Adrenal gland (tissue), 12 donors: ENCODE results near the gene ALOX5. TPM values are rescaled to one million over a fixed set of nuclear protein-coding genes. Genes with fewer than 3 reads are reported as not detected.

Source experiments
- DNase-seq, 7 donors: peaks; one replicate each; pipeline ENCODE4 v3.0.0-alpha.2; 2019 to 2020
- H3K27ac ChIP-seq, 5 donors: fragments of 200-600 bp; sonication (generic) in 4 of 5; 1 replicate in 3 of 5; 2 replicates in 2 of 5; pipeline versions ENCODE4 v1.5.1 to v1.8.0; 2016 to 2020; ENCODE audit warnings: mild to moderate bottlenecking in 1 of 5
- H3K27me3 ChIP-seq: fragments of 200-600 bp; 2 replicates; pipeline ENCODE4 v1.8.0; 2021
- H3K36me3 ChIP-seq, 2 donors: fragments of 200-600 bp; replicated peaks in 1 of 2; 1 replicate in 1 of 2; 2 replicates in 1 of 2; pipeline versions ENCODE4 v1.5.1 to v1.8.0; 2018 to 2022
- H3K4me1 ChIP-seq, 2 donors: fragments of 200-600 bp; replicated peaks in 1 of 2; 1 replicate in 1 of 2; 2 replicates in 1 of 2; pipeline versions ENCODE4 v1.5.1 to v1.8.0; 2018 to 2021
- H3K4me3 ChIP-seq, 4 donors: fragments of 200-600 bp; sonication (generic) in 3 of 4; one replicate each; pipeline ENCODE4 v1.5.1; 2016 to 2018
- H3K9me3 ChIP-seq, 3 donors: fragments of 200-600 bp; sonication (generic) in 1 of 3; replicated peaks in 1 of 3; 1 replicate in 2 of 3; 2 replicates in 1 of 3; pipeline versions ENCODE4 v1.5.1 to v1.8.0; 2016 to 2021
- CTCF ChIP-seq, 6 experiments: fragments of 450-650 bp in 4 of 6; fragments of 200-600 bp in 2 of 6; sonication (generic) in 1 of 6; IDR thresholded peaks; 1 replicate in 5 of 6; 2 replicates in 1 of 6; pipeline versions ENCODE4 v1.5.1 to v1.8.0; 2016 to 2021; ENCODE audit warnings: antibody characterized with exemption in 6 of 6, mild to moderate bottlenecking in 2 of 6, moderate library complexity in 1 of 6
- POLR2A ChIP-seq, 2 donors: fragments of 450-650 bp; IDR thresholded peaks; one replicate each; pipeline ENCODE4 v1.6.1; 2017; ENCODE audit warnings: antibody characterized with exemption in 2 of 2, mild to moderate bottlenecking in 2 of 2, moderate library complexity in 1 of 2
- WGBS, 4 donors: extraction: QIAGEN DNeasy Blood & Tissue Kit in 2 of 4; methylation state at CpG; one replicate each; pipeline versions ENCODE4 v1.1.5 to v1.1.7; 2013 to 2017; 5-methylcytosine and 5-hydroxymethylcytosine counted together
- intact Hi-C, 2 donors: fragments of 100-400 bp; cut with DNase I; formaldehyde crosslinking; loops; one replicate each; pipeline versions ENCODE4 v1.14.1 to v1.15.0; 2022 to 2023
- polyA plus RNA-seq, 3 donors: library from polyadenylated mRNA; stranded (reverse); fragments of 200-250 nt in 2 of 3; fragments of 350-450 nt in 1 of 3; fragmentation: Illumina TruSeq in 1 of 3; extraction: RNeasy Lipid Tissue Mini Kit (QIAGEN cat#74804) in 1 of 3; gene quantifications; one replicate each; pipeline ENCODE4 v1.2.3, GENCODE V29; 2013 to 2014
- total RNA-seq, 9 donors: library from RNA; depleted of rRNA in 4 of 9; stranded (reverse); fragments of >200 nt in 4 of 9; fragments of 120-200 nt in 1 of 9; fragmentation: NEBNext Ultra II Directional in 1 of 9; extraction: Animal tissue kit (Norgen Biotek cat#: 25700) in 1 of 9; gene quantifications; one replicate each; pipeline versions ENCODE4 v1.1.0 to v1.2.4, GENCODE V29; 2013 to 2023
- donor health status: healthy with polysubstance abuse.
- donor health status: Bipolar disorder and iron deficiency.
- donor health status: DM: yes; HTN: yes; CAD: no.
- donor health status: DM: no; HTN: no; CAD: no.
- donor health status: DM: no; HTN: no; CAD: no.
- donor health status: DM: yes; HTN: yes; CAD: no.

ALOX5 gene
- total and polyA plus RNA-seq, 12 donors = 1.00 to 60.0 (median 17.7) TPM

- Histone ChIP-seq H3K27ac (no peak overlapping the region), H3K9me3 (no peaks in the 10 kb centered on the region), H3K36me3 (no peaks in the 10 kb centered on the region), H3K27me3 (no peaks in the 10 kb centered on the region), H3K4me3 (no peak overlapping the region), H3K4me1 (peaks cover 15 to 18% of the 10 kb centered on the region in 2 donors)
- no peak for DNase-seq
- intact Hi-C loops = no loop called here
- WGBS, 4 donors = 79 to 91% (median 86%) methylated on average over 9 of the region's 9 CpGs
- TF ChIP-seq CTCF (IDR thresholded peaks at IDR 0.05) (no peak), POLR2A (IDR thresholded peaks at IDR 0.05) (no peak)
Measured at GRCh38 chr10:45422866-45423659, 49.0 kb downstream of the ALOX5 start.

GRCh38 chr10:45423976-45424499 lies 50.0 kb downstream of the ALOX5 start:
- intact Hi-C loops = no loop called here
- H3K9me3 ChIP-seq = no peaks in the 10 kb centered on the region
- WGBS, 4 donors = 89 to 94% (median 91%) methylated on average over 7 of the region's 7 CpGs
- peaks cover 3% of the 10 kb centered on the region for H3K27me3 ChIP-seq
- H3K27ac ChIP-seq = no peak overlapping the region
- no peak for TF ChIP-seq CTCF (IDR thresholded peaks at IDR 0.05)
- no peak for TF ChIP-seq POLR2A (IDR thresholded peaks at IDR 0.05)
- DNase-seq = no peak
- H3K36me3 ChIP-seq = no peaks in the 10 kb centered on the region
- H3K4me3 ChIP-seq = no peak overlapping the region
- peaks cover 12 to 15% of the 10 kb centered on the region in 2 donors for H3K4me1 ChIP-seq

GRCh38 chr10:45424668-45425404 lies 50.8 kb downstream of the ALOX5 start:
- H3K27me3 ChIP-seq = peaks cover 11% of the 10 kb centered on the region
- WGBS, 4 donors = 70 to 74% (median 72%) methylated on average over 7 to 15 of the region's 15 CpGs
- TF ChIP-seq CTCF (IDR thresholded peaks at IDR 0.05) (no peak), POLR2A (IDR thresholded peaks at IDR 0.05) (no peak)
- H3K4me3 ChIP-seq = no peak overlapping the region
- peak overlapping the region in 1 of 5 donors; percentile 62 for H3K27ac ChIP-seq
- peak in 3 of 7 donors; percentile 30 to 60 (median 54) for DNase-seq
- no peaks in the 10 kb centered on the region for H3K36me3 ChIP-seq
- peaks cover 10 to 15% of the 10 kb centered on the region in 2 donors for H3K4me1 ChIP-seq
- H3K9me3 ChIP-seq = no peaks in the 10 kb centered on the region
- intact Hi-C loops = no loop called here
